ENCODE data around the gene TMEM106B. TPM values are rescaled to one million over a fixed set of nuclear protein-coding genes. Genes with fewer than 3 reads are reported as not detected.
"Not testable (repeated sequence)": the region's sequence is repeated elsewhere in the genome, so short reads cannot be mapped to it uniquely, and the experiment has no call there.

Gene TMEM106B
- total and polyA plus RNA-seq, 2 donors (not counting 3 experiments of a cell fraction or from before 2014, with no cell fraction given): 13.7 to 23.1 TPM

DNA sequence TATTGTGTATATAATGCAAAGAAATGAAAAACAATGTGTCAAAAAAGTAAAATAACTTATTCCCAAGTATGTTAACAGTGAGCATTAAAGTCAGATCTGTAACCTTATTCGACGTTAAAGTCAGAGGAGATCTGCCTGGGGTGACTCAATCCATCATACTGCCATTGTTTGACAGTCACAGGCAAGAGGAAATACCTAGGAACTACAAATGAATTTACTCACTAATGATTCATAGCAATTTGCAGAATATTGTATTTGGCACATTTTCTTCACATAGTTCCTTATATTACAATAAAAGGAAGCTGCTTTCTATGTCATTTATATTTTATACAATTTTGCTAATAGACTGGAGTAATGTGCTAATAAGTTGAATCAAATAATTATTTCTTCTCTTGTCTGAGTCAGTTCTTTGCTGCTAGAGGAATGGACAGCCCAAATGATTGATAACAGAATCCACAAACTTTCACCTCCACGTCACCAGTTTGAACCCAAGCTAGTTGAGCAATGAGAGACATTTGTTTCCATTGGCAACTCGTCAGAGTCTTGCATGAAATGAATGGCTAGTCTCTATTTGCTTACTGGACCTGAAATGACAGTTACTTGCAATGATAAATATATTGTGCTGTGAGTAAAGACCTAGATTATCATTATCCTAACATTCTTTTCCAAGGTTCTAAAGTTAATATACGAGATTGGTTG is 48.5 kb upstream of the TMEM106B start:
- Histone ChIP-seq H3K4me2 (ENCODE audit: insufficient read depth, low read length) (peak overlapping the region; percentile 40), H3K9me3 (replicated peaks; ENCODE audit: control insufficient read depth, insufficient read depth, low read length) (no peaks in the 10 kb centered on the region), H3K4me3 (replicated peaks in 1 of 3; ENCODE audit: insufficient read depth in 1 of 3, low read depth in 1 of 3, low read length in 3 of 3) (no peak overlapping the region), H3K79me2 (ENCODE audit: control insufficient read depth, insufficient read depth, low read length) (no peaks in the 10 kb centered on the region), H3K9ac (replicated peaks; ENCODE audit: extremely low read depth, insufficient read depth, low read length) (no peak overlapping the region), H3K9me1 (replicated peaks; ENCODE audit: control insufficient read depth, extremely low read depth, insufficient read depth, low read length) (no peaks in the 10 kb centered on the region), H3K27ac (ENCODE audit: insufficient read depth, low read depth, low read length) (peak overlapping the region; percentile 48), H4K20me1 (replicated peaks; ENCODE audit: control insufficient read depth, extremely low read depth, insufficient read depth, low read length) (no peaks in the 10 kb centered on the region), H3K36me3 (ENCODE audit: control insufficient read depth in 2 of 2, extremely low read depth in 1 of 2, insufficient read depth in 2 of 2, low read length in 2 of 2) (no peaks in the 10 kb centered on the region), H3K4me1 (ENCODE audit: control insufficient read depth, extremely low read depth, insufficient read depth, low read length) (peaks cover 16% of the 10 kb centered on the region), H2AFZ (ENCODE audit: low read depth, low read length) (no peak overlapping the region), H3K27me3 (ENCODE audit: control insufficient read depth in 2 of 2, insufficient read depth in 2 of 2, low read length in 2 of 2) (no peaks in the 10 kb centered on the region)
- DNase-seq (ENCODE audit: low read depth, low spot score) (peak; percentile 89), FAIRE-seq (peak; percentile 78)
- no TSS peak for BruUV-seq (replicated peaks)
- dilution Hi-C loops (cut with MboI; ENCODE audit: extremely low pct_ligation_motif_present, low sequenced_read_pairs) (no loop called here), intact Hi-C loops (cut with micrococcal nuclease) (loop anchor here (5.0 kb wide), 1 partner anchor 50 kb away; the partner anchor contains the start of gene TMEM106B)
- ChIA-PET CTCF (interaction anchor here (0.9 to 1.6 kb wide), 2 partner anchors 48 to 129 kb away, joined by 3 to 7 read pairs; partner anchors contain the start of gene TMEM106B), POLR2A (no interaction called here)
- peak; percentile 69 for TF ChIP-seq JUN (IDR thresholded peaks at IDR 0.05; ENCODE audit: borderline replicate concordance, insufficient read depth, insufficient read length, low read depth)
- peak; percentile 76 for TF ChIP-seq FOS (IDR thresholded peaks at IDR 0.05; ENCODE audit: borderline replicate concordance, insufficient read depth, low read length)
- TF ChIP-seq GATA2 (IDR thresholded peaks at IDR 0.05; ENCODE audit: insufficient read depth, insufficient read length, low read depth, low read length): no peak

DNA sequence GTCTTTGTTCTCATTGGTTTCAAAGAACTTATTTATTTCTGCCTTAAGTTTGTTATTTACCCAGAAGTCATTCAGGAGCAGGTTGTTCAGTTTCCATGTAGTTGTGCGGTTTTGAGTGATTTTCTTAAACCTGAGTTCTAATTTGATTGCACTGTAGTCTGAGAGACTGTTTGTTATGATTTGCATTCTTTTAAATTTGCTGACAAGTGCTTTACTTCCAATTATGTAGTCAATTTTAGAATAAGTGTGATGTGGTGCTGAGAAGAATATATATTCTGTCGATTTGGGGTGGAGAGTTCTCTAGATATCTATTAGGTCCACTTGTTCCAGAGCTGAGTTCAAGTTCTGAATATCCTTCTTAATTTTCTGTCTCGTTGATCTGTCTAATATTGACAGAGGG is 43.0 kb upstream of the TMEM106B start:
- H3K4me2 ChIP-seq (ENCODE audit: insufficient read depth, low read length); H3K4me3 ChIP-seq (replicated peaks in 1 of 3; ENCODE audit: insufficient read depth in 1 of 3, low read depth in 1 of 3, low read length in 3 of 3); H4K20me1 ChIP-seq (replicated peaks; ENCODE audit: control insufficient read depth, extremely low read depth, insufficient read depth, low read length); H3K9me3 ChIP-seq (replicated peaks; ENCODE audit: control insufficient read depth, insufficient read depth, low read length); DNase-seq (ENCODE audit: low read depth, low spot score); H3K79me2 ChIP-seq (ENCODE audit: control insufficient read depth, insufficient read depth, low read length); H2AFZ ChIP-seq (ENCODE audit: low read depth, low read length); CTCF ChIA-PET; H3K27me3 ChIP-seq (ENCODE audit: control insufficient read depth in 2 of 2, insufficient read depth in 2 of 2, low read length in 2 of 2); POLR2A ChIA-PET; H3K27ac ChIP-seq (ENCODE audit: insufficient read depth, low read depth, low read length); BruUV-seq (replicated peaks); H3K9ac ChIP-seq (replicated peaks; ENCODE audit: extremely low read depth, insufficient read depth, low read length); dilution Hi-C loops (cut with MboI; ENCODE audit: extremely low pct_ligation_motif_present, low sequenced_read_pairs); intact Hi-C loops (cut with micrococcal nuclease); H3K36me3 ChIP-seq (ENCODE audit: control insufficient read depth in 2 of 2, extremely low read depth in 1 of 2, insufficient read depth in 2 of 2, low read length in 2 of 2); H3K9me1 ChIP-seq (replicated peaks; ENCODE audit: control insufficient read depth, extremely low read depth, insufficient read depth, low read length); H3K4me1 ChIP-seq (ENCODE audit: control insufficient read depth, extremely low read depth, insufficient read depth, low read length); FAIRE-seq: not testable (repeated sequence)

- intact Hi-C loops (cut with micrococcal nuclease); H4K20me1 ChIP-seq (replicated peaks; ENCODE audit: control insufficient read depth, extremely low read depth, insufficient read depth, low read length); dilution Hi-C loops (cut with MboI; ENCODE audit: extremely low pct_ligation_motif_present, low sequenced_read_pairs); CTCF ChIA-PET; H3K9me3 ChIP-seq (replicated peaks; ENCODE audit: control insufficient read depth, insufficient read depth, low read length); H3K4me3 ChIP-seq (replicated peaks in 1 of 3; ENCODE audit: insufficient read depth in 1 of 3, low read depth in 1 of 3, low read length in 3 of 3); H3K4me1 ChIP-seq (ENCODE audit: control insufficient read depth, extremely low read depth, insufficient read depth, low read length); H3K36me3 ChIP-seq (ENCODE audit: control insufficient read depth in 2 of 2, extremely low read depth in 1 of 2, insufficient read depth in 2 of 2, low read length in 2 of 2); FAIRE-seq; H3K9ac ChIP-seq (replicated peaks; ENCODE audit: extremely low read depth, insufficient read depth, low read length); BruUV-seq (replicated peaks); H2AFZ ChIP-seq (ENCODE audit: low read depth, low read length); H3K27ac ChIP-seq (ENCODE audit: insufficient read depth, low read depth, low read length); DNase-seq (ENCODE audit: low read depth, low spot score); H3K27me3 ChIP-seq (ENCODE audit: control insufficient read depth in 2 of 2, insufficient read depth in 2 of 2, low read length in 2 of 2); H3K9me1 ChIP-seq (replicated peaks; ENCODE audit: control insufficient read depth, extremely low read depth, insufficient read depth, low read length); H3K79me2 ChIP-seq (ENCODE audit: control insufficient read depth, insufficient read depth, low read length); H3K4me2 ChIP-seq (ENCODE audit: insufficient read depth, low read length); POLR2A ChIA-PET: not testable (repeated sequence)
These were observed 40.9 kb upstream of the TMEM106B start for GRCh38 chr7:12169981-12170820.

Measured in endothelial cell of umbilical vein (primary cell).